ENCODE data around the gene RPS6KA3. TPM values are rescaled to one million over a fixed set of nuclear protein-coding genes. Genes with fewer than 3 reads are reported as not detected.
"Not testable (repeated sequence)": the region's sequence is repeated elsewhere in the genome, so short reads cannot be mapped to it uniquely, and the experiment has no call there.

Gene RPS6KA3
- total and polyA plus RNA-seq, 4 donors: 12.5 to 81.4 (median 39.3) TPM

- WGBS, 2 donors: 87 to 92% methylated on average over 2 of the region's 2 CpGs
- ATAC-seq (ENCODE audit: insufficient read depth, low FRiP score) (no peak), DNase-seq (no peak)
- H3K9me3 ChIP-seq (ENCODE audit: control insufficient read depth in 4 of 4, insufficient read depth in 3 of 4, low read length in 3 of 4): no peaks in the 10 kb centered on the region
- TF ChIP-seq CTCF (IDR thresholded peaks at IDR 0.05; ENCODE audit: control extremely low read depth, extremely low read depth): no peak
- peaks cover 0 to 22% (median 6%) of the 10 kb centered on the region in 4 donors for H3K36me3 ChIP-seq (ENCODE audit: control insufficient read depth in 4 of 4, insufficient read depth in 4 of 4, low read length in 4 of 4)
- H3K4me3 ChIP-seq: no peak overlapping the region
- peaks cover 0 to 47% (median 18%) of the 10 kb centered on the region in 3 donors for H3K27me3 ChIP-seq (ENCODE audit: control insufficient read depth in 3 of 3, insufficient read depth in 3 of 3, low read length in 2 of 3)
- no peaks in the 10 kb centered on the region for H3K4me1 ChIP-seq (ENCODE audit: control insufficient read depth in 5 of 5, insufficient read depth in 5 of 5, low read length in 5 of 5)
- H3K9ac ChIP-seq (ENCODE audit: insufficient read depth in 1 of 2, low read length in 2 of 2): no peak overlapping the region
- no peak overlapping the region for H3K27ac ChIP-seq (ENCODE audit: low read depth in 1 of 2, low read length in 1 of 2)
Observed at GRCh38 chrX:20173313-20173712, 93.4 kb downstream of the RPS6KA3 start.

DNA sequence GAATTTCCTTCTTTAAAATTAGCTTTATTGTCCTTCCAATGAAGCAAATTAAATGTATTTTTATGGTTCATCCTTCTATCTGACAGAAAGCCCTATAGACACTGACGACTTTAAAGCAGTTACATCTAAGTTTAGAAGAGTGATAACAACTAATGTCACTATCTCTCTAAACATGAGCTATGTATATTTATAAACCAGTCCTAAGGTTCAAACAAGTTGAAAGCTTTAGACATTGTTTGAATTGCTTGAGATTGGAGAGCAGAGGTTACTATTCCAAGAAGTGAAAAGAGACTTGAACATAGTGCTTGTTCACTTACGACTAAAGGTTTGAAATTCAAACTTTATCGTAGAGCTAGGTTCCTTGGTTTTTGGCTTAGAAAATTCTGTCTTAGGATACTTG, 94.8 kb downstream of the RPS6KA3 start:
- TF ChIP-seq CTCF (IDR thresholded peaks at IDR 0.05; ENCODE audit: control extremely low read depth, extremely low read depth): no peak
- no peak overlapping the region for H3K4me3 ChIP-seq
- peaks cover 0 to 27% (median 8%) of the 10 kb centered on the region in 4 donors for H3K36me3 ChIP-seq (ENCODE audit: control insufficient read depth in 4 of 4, insufficient read depth in 4 of 4, low read length in 4 of 4)
- WGBS, 2 donors: 78 to 94% methylated on average over 3 of the region's 3 CpGs
- no peak for DNase-seq
- no peaks in the 10 kb centered on the region for H3K4me1 ChIP-seq (ENCODE audit: control insufficient read depth in 5 of 5, insufficient read depth in 5 of 5, low read length in 5 of 5)
- ATAC-seq (ENCODE audit: insufficient read depth, low FRiP score): no peak
- H3K9me3 ChIP-seq (ENCODE audit: control insufficient read depth in 4 of 4, insufficient read depth in 3 of 4, low read length in 3 of 4): no peaks in the 10 kb centered on the region
- H3K9ac ChIP-seq (ENCODE audit: insufficient read depth in 1 of 2, low read length in 2 of 2): no peak overlapping the region
- no peak overlapping the region for H3K27ac ChIP-seq (ENCODE audit: low read depth in 1 of 2, low read length in 1 of 2)
- peaks cover 0 to 49% (median 29%) of the 10 kb centered on the region in 3 donors for H3K27me3 ChIP-seq (ENCODE audit: control insufficient read depth in 3 of 3, insufficient read depth in 3 of 3, low read length in 2 of 3)

DNA sequence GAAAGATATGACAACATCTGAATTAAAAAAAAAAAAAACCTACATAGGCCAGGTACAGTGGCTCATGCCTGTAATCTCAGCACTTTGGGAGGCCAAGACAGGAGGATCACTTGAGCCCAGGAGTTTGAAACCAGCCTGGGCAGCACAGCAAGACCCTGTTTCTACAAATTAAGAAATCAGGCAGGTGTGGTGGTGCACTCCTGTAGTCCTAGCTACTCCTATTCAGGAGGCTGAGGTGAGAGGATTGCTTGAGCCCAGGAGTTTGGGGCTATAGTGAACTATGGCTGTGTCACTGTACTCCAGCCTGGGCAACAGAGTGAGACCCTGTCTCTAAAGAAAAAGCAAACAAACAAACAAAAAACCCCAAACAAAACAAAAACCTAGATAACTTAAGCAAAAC, 104.2 kb downstream of the RPS6KA3 start:
- H3K4me1 ChIP-seq (ENCODE audit: control insufficient read depth in 5 of 5, insufficient read depth in 5 of 5, low read length in 5 of 5); H3K4me3 ChIP-seq; H3K9me3 ChIP-seq (ENCODE audit: control insufficient read depth in 4 of 4, insufficient read depth in 3 of 4, low read length in 3 of 4); H3K9ac ChIP-seq (ENCODE audit: insufficient read depth in 1 of 2, low read length in 2 of 2); DNase-seq; ATAC-seq (ENCODE audit: insufficient read depth, low FRiP score); H3K36me3 ChIP-seq (ENCODE audit: control insufficient read depth in 4 of 4, insufficient read depth in 4 of 4, low read length in 4 of 4); H3K27ac ChIP-seq (ENCODE audit: low read depth in 1 of 2, low read length in 1 of 2): not testable (repeated sequence)
- peaks cover 0 to 47% (median 36%) of the 10 kb centered on the region in 3 donors for H3K27me3 ChIP-seq (ENCODE audit: control insufficient read depth in 3 of 3, insufficient read depth in 3 of 3, low read length in 2 of 3)

GRCh38 chrX:20159797-20160385, 106.8 kb downstream of the RPS6KA3 start:
- H3K27ac ChIP-seq (ENCODE audit: low read depth in 1 of 2, low read length in 1 of 2): no peak overlapping the region
- H3K9ac ChIP-seq (ENCODE audit: insufficient read depth in 1 of 2, low read length in 2 of 2): no peak overlapping the region
- H3K4me3 ChIP-seq: no peak overlapping the region
- H3K4me1 ChIP-seq (ENCODE audit: control insufficient read depth in 5 of 5, insufficient read depth in 5 of 5, low read length in 5 of 5): no peaks in the 10 kb centered on the region
- DNase-seq (no peak), ATAC-seq (ENCODE audit: insufficient read depth, low FRiP score) (no peak)
- H3K36me3 ChIP-seq (ENCODE audit: control insufficient read depth in 4 of 4, insufficient read depth in 4 of 4, low read length in 4 of 4): peaks cover 3 to 13% (median 7%) of the 10 kb centered on the region in 4 donors
- no peaks in the 10 kb centered on the region for H3K9me3 ChIP-seq (ENCODE audit: control insufficient read depth in 4 of 4, insufficient read depth in 3 of 4, low read length in 3 of 4)
- H3K27me3 ChIP-seq (ENCODE audit: control insufficient read depth in 3 of 3, insufficient read depth in 3 of 3, low read length in 2 of 3): peaks cover 0 to 48% (median 38%) of the 10 kb centered on the region in 3 donors
- no peak for TF ChIP-seq CTCF (IDR thresholded peaks at IDR 0.05; ENCODE audit: control extremely low read depth, extremely low read depth)
- WGBS, 2 donors: 77 to 94% methylated on average over 4 of the region's 4 CpGs
